Lower lobe of right lung (tissue), 2 donors: ENCODE results near the gene RBFOX2. TPM values are rescaled to one million over a fixed set of nuclear protein-coding genes. Genes with fewer than 3 reads are reported as not detected.

Experiments
- ATAC-seq, 2 donors: fragments of 200-7000 bp; cut with Tn5 transposase; one replicate each; pipeline ENCODE4 v1.9.1; 2020 to 2022; ENCODE audit warnings: mild to moderate bottlenecking in 2 of 2, moderate library complexity in 2 of 2
- DNase-seq: peaks from one replicate; pipeline ENCODE4 v3.0.0-alpha.2; 2020
- H3K27ac ChIP-seq: fragments of 200-600 bp; one replicate; pipeline ENCODE4 v1.8.0; 2022
- H3K27me3 ChIP-seq: fragments of 200-600 bp; one replicate; pipeline ENCODE4 v1.8.0; 2022; ENCODE audit warnings: low read depth
- H3K36me3 ChIP-seq: fragments of 200-600 bp; one replicate; pipeline ENCODE4 v1.8.0; 2022; ENCODE audit warnings: mild to moderate bottlenecking
- H3K4me1 ChIP-seq: fragments of 200-600 bp; one replicate; pipeline ENCODE4 v1.8.0; 2022
- H3K4me3 ChIP-seq: fragments of 200-600 bp; one replicate; pipeline ENCODE4 v1.8.0; 2022; ENCODE audit warnings: mild to moderate bottlenecking
- H3K9me3 ChIP-seq: fragments of 200-600 bp; one replicate; pipeline ENCODE4 v1.8.0; 2022
- CTCF ChIP-seq: fragments of 200-600 bp; IDR thresholded peaks from one replicate; pipeline ENCODE4 v1.8.0; 2022; ENCODE audit warnings: antibody characterized with exemption, mild to moderate bottlenecking
- intact Hi-C: fragments of 100-400 bp; cut with DNase I; formaldehyde crosslinking; loops from one replicate; pipeline ENCODE4 v1.11.0; 2022
- total RNA-seq: library from RNA; stranded (reverse); fragmentation: NEBNext Ultra II Directional; extraction: Animal tissue kit (Norgen Biotek cat#: 25700); gene quantifications from one replicate; pipeline ENCODE4 v1.2.1, GENCODE V29; 2021
- donor health status: DM: no; HTN: yes; CAD: no; lungs with severe emphysema.

The RBFOX2 gene
- total RNA-seq, 1 donor from 2014 or later = 50.1 TPM

GRCh38 chr22:35971456-35972119, 57.0 kb downstream of the RBFOX2 start:
- Histone ChIP-seq H3K4me3 (no peak overlapping the region), H3K27ac (peak overlapping the region; percentile 75), H3K36me3 (no peaks in the 10 kb centered on the region), H3K27me3 (no peaks in the 10 kb centered on the region), H3K9me3 (no peaks in the 10 kb centered on the region), H3K4me1 (peaks cover 57% of the 10 kb centered on the region)
- intact Hi-C loops = no loop called here
- DNase-seq (no peak), ATAC-seq (no peak)
- TF ChIP-seq CTCF = no peak

DNA sequence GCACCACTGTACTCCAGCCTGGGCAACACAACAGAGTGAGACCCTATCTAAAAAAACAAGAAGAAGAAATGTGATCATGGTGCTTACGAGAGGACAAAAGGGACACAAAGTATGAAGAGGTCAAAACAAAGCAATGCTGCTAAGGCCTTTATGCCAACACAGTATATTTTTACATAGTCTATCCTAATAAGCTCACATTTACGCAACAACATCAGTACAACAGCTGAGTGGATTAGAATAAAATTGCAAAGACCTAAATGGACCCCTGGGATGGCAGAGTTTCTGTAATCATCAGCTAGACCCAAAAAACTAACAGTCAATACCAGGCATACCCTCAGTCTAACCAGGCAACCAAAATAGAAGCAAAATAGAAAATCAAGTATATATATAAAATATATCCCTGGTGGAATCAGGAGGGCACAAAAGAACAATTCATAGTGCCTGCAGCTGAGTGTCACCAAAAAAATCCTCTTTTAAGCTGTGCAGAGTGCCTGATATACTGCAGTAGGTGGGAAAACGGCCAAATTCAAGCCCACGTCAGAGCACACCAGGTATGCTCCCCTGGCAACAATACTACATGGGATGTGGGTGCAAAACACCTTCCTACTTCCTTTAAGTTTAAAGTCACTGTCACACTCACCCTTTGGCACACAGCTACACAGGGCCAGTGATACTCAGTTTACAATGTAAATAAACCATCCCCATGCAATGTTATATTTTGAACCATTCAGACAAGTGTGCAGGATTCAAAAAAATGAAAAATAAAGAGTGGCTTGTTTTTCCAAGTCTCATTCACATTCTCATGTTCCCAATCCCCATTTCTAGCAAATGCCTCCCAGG, 57.8 kb downstream of the RBFOX2 start:
- ATAC-seq (no peak), DNase-seq (no peak)
- TF ChIP-seq CTCF = no peak
- Histone ChIP-seq H3K9me3 (no peaks in the 10 kb centered on the region), H3K4me1 (peaks cover 52% of the 10 kb centered on the region), H3K27me3 (no peaks in the 10 kb centered on the region), H3K4me3 (no peak overlapping the region), H3K27ac (peak overlapping the region; percentile 57), H3K36me3 (no peaks in the 10 kb centered on the region)
- intact Hi-C loops = no loop called here

DNA sequence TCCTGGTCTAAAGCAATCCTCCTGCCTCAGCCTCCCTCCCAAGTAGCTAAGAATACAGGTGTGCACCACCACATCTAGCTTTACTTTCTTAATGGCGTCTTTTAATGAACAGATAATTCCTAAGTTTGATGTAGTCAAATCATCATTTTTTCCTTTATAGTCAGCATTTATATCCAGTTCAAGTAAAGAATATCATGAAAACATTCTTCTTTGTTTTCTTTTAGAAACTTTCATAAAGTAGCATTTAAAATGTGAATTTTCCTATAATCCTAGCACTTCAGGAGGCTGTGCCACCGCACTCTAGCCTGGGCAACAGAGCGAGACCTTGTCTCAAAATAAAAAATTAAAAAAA, 61.6 kb downstream of the RBFOX2 start:
- no peaks in the 10 kb centered on the region for H3K36me3 ChIP-seq
- H3K27ac ChIP-seq = no peak overlapping the region
- intact Hi-C loops = no loop called here
- ATAC-seq (no peak), DNase-seq (no peak)
- no peaks in the 10 kb centered on the region for H3K27me3 ChIP-seq
- H3K9me3 ChIP-seq = no peaks in the 10 kb centered on the region
- TF ChIP-seq CTCF = no peak
- no peak overlapping the region for H3K4me3 ChIP-seq
- H3K4me1 ChIP-seq = peaks cover 22% of the 10 kb centered on the region

DNA sequence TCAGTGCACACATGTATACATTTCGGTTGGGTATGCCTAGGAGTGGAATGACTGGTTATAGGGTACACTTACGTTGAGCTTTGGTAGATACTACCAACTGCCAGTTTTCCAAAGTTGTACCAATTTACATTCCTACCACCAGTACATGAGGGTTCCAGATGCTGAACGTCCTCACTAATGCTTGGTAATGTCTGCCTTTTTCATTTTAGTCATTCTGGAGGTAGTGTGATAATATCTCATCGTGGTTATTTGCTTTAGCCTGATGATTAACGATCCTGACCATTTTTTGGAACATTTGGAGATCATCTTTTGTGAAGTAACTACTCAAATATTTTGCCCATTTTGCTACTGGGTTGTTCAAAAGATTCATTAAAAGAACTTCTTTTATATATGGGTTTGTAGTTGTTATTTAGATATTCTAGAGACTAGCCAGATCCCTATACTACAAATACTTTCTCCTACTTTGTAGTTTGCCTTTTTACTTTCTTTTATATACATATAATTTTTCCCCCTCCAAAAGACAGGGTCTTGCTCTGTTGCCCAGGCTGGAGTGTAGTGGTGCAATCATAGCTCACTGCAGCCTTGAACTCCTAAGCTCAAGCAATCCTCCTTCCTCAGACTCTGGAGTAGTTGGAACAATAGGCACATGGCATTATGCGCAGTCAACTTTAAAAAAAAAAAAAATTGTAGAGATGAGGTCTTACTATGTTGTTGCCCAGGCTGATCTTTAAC, 62.1 kb downstream of the RBFOX2 start:
- H3K9me3 ChIP-seq = no peaks in the 10 kb centered on the region
- H3K27ac ChIP-seq = no peak overlapping the region
- H3K4me1 ChIP-seq = peaks cover 21% of the 10 kb centered on the region
- DNase-seq (no peak), ATAC-seq (no peak)
- no peak for TF ChIP-seq CTCF
- no peaks in the 10 kb centered on the region for H3K36me3 ChIP-seq
- no peak overlapping the region for H3K4me3 ChIP-seq
- intact Hi-C loops = no loop called here
- no peaks in the 10 kb centered on the region for H3K27me3 ChIP-seq

DNA sequence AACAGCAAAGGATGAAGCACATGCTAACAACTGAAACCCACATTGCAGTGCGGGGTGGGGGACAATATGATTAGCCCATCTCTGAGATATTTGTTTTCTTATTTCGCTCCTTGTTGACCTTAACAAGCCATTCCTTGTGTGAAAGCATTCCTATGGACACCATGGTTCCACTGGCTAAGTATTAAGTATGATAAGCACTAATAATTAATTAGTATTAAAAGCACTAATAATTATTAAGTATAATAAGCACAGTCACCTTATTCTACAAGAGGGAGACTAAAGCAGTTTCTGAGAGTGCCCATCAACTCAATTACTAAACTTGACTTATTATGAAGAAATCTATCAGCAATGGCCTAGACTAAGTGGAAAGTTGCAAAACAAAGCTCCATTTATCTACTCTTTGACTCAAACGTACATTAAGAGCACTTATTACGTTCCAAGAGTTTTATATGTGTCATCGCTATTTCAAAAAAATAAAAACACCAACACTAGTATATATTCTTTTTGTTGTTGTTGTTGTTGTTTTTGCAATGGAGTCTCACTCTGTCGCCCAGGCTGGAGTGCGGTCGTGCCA, 65.3 kb downstream of the RBFOX2 start:
- no peak for DNase-seq
- no peak for TF ChIP-seq CTCF

More for the DNA sequence above, 65.3 kb downstream of the RBFOX2 start:
- no peak overlapping the region for H3K27ac ChIP-seq
- intact Hi-C loops = no loop called here
- no peaks in the 10 kb centered on the region for H3K27me3 ChIP-seq
- no peaks in the 10 kb centered on the region for H3K9me3 ChIP-seq
- H3K4me3 ChIP-seq = no peak overlapping the region
- no peaks in the 10 kb centered on the region for H3K36me3 ChIP-seq
- ATAC-seq = no peak
- H3K4me1 ChIP-seq = peaks cover 26% of the 10 kb centered on the region
